Stimulated activated CD4-positive, alpha-beta T cell treated with anti-CD3 and anti-CD28 coated beads, Interleukin-4, amount 100 ng/mL, for 1 hour (primary cell): ENCODE measurements around the gene DCAF8.
A peak's percentile ranks its signal among the peaks of the same experiment; 100 is the strongest.

Experiments used
- DNase-seq: peaks from one replicate; pipeline ENCODE4 v3.0.0-alpha.2; 2020

The DCAF8 gene

GRCh38 chr1:160225345-160225744 is 37.0 kb downstream of the DCAF8 start:
- no peak for DNase-seq

- DNase-seq, result no peak
Observed at GRCh38 chr1:160224606-160225005, 37.7 kb downstream of the DCAF8 start.

DNA sequence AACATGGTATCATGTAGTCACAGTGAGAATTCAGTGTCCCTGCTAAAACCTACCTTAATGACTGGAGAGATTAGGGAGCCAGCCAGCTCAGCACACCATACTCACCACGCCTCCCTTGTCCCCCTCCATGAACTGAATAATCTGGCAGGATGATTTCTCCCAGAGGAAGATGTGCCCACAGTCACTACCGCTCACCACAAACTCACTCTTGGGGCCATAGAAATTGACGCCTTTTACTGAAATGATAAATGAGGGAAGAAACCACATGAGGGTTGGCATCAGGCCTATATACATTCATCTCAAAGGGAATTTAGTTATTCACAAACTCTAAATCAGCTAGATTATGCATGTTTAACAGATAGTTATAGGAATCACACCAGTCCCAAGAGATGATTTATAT is 39.8 kb downstream of the DCAF8 start:
- no peak for DNase-seq

DNA sequence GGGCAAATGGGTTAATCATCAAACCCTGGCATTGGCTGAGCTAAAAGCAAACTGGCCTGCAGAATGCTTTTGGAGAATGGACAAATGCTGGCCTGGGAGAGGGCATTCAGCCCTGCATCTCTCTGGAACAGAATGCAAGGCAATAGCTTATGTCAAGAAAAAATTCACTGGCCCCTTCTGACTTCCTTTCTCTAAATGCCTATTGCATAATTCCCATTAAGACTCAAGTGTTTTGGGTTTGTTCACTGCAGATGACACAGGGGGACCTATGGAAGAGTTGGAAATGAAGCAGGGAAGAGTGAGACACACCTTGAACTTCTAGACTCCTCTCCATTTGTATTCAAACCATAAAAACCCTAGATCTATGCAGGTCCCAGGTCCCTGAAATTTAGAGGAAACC is 41.3 kb downstream of the DCAF8 start:
- no peak for DNase-seq

DNA sequence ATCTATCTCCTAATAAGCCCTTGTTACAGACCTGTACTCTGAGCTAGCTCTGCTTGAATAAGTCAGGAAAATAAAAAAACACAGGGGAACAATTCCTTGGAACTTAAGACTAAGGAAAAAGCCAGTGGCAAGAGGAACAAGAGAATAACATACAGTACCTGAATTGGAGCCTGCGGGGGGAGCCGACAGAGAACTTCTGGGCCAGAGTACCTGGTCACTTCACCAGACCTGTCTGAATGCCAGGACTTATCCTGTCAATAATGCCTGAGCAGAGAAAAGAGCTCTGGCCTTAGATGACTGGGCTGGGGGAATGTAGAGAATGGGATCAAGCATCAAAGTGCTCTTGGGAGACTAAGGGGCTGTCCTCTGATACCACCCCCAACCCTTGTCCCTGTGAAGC is 42.0 kb downstream of the DCAF8 start:
- no peak for DNase-seq

DNA sequence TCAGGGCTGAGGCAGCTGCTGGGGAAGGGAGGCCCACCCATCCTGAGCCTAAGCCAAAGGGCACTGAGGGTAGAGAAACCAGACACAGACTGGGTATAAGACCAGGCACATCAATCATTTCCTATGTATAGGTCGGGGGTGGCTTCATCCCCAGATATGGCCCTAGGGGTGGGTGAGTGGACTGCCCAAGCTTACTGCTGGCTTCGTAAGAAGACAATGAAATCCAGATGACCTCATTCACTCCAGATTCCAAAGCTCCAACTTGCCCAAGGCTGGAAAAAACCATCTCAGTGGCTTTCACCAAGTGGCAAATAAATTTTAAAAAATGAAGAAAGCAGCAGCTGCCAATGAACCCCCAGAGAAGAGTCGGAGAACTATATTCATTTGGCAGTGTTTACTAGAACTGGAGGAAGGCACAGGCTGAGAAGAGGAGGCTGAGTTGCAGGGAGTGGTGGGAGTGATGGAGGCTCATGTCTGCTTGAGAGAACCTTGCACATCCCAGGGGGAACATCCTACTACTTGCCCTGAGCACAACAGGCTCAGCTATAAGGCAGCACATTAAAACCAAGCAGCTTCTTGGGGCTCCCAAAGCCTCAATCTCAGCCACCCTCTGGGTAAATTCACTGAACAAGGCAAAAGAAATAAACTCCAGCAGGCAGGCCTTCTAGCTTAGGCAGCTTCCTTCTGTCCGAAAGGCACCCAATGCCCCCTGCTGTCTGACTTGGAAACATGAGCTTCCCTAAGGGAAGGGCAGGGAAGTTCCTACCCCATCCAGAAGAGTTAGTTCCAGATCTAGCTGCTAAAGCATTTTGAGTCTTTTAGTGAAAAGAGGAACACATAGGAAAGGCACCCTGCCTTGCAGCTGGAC is 43.1 kb downstream of the DCAF8 start:
- DNase-seq, result no peak

DNA sequence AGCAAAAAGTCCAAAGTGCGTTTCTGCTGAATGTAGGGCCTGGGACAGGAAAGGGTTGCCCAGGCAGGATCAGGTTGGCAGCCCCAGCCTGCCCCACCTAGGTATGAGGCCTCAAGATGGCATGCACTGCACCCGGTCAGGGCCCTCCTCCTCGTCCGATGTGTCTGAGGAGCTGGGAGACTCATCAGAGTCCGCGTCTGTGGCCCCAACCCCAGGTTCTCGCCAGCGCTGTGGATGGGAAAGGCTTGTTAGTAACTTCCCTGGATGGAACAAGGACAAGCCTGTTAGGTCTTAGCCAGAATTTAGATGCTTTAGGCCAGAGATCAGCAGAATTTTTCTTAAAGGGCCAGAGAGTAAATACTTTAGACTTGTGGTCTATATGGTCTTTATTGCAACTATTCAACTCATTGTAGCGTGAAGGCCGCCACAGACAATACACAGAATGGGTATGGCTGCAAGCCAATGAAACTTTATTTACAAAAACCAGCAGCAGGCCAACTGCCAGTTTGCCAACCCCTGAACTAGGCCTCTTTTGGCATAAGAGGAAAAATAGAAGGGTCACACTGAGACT is 44.8 kb downstream of the DCAF8 start:
- no peak for DNase-seq

GRCh38 chr1:160216301-160216700 is 46.0 kb downstream of the DCAF8 start:
- DNase-seq, result no peak

DNA sequence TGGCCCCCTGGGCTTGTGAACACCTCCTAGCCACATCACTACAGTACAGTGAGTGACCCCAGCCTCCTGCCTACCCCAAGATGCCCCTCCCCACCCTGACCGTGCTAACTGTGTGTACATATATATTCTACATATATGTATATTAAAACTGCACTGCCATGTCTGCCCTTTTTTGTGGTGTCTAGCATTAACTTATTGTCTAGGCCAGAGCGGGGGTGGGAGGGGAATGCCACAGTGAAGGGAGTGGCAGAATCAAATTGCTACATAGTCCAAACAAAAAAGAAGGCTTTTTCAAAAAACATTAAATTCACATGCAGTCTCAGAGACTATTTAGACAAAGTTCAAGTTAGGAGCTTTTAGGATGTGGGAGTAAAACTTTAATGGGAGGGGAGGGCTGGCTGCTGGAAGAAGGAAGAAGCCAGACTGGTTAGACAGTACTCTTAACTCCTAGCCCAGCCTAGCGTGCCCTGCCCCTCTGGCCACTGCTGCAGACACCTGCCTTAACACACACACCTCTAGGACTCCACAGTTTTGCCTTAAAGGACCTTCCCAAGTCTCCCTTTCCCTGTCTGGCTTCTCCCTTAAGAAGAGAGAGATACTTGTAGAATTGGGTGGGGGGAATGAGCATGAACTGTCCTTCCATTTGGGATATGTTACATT is 47.7 kb downstream of the DCAF8 start:
- no peak for DNase-seq

DNA sequence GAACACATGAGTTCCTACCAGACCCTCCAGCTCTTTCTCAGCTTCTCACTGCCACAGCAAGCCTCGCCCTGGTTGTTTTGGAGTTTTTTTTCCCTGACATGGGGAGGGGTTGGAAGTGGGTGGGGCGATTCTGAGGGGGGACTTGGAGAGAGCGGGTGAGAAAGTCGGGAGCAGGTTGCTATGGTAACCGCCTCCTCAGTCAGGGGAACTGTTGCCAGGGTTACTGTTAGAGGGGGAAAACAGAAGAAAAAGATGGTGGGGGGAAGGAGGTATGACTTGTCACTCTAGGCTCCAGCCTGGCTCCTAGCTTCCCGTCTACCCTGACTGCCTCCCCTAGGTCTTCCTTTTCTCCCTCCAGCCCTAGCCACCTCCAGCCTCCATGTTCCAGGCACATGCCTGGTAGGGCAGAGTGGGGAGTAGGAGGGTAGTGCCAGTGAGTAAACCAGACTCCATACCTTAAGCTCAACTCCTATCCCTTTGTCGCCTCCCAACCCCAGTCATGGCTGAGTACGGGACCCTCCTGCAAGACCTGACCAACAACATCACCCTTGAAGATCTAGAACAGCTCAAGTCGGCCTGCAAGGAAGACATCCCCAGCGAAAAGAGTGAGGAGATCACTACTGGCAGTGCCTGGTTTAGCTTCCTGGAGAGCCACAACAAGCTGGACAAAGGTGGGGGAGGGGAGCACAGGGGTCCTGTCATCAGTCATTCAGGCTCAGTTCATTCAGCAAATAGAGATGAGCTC is 51.1 kb downstream of the DCAF8 start:
- DNase-seq, result no peak

GRCh38 chr1:160210561-160210960 is 51.8 kb downstream of the DCAF8 start:
- DNase-seq, result no peak

DNA sequence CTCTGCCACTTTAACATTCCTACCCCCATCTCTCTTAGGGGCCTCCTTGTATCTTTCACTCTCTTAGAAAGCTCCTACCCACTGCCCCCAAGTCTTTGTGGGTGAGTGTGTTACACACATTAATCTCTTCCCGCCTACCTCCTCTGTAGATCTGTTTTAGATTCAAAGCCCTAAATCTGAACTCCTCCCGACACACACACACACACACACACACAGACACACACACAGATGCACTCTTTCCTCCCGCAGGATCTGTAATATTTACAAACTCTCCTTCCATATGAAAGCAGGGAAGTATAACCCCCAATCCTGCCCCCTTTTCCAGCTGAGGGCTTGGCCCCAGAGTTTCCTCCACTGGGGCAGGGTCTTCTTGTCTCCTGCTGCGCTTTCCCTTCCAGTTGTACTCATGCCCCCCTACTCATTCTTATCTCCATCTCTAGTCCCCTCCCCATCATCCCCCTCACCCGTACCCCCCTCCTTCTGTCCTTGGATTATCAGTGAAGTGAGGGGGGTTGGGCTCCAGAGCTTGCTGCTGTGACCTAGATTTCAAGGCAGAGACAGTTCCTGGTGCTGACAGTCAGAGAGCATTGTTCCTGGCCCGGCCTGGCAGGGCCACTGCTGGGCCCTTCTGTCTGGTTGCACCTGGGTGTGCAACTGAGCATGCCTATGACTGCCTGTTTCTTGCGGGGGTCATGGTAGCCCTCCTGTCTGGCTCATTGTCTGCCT is 52.9 kb downstream of the DCAF8 start:
- DNase-seq, result no peak

GRCh38 chr1:160208557-160209320 is 53.6 kb downstream of the DCAF8 start:
- DNase-seq, result no peak

GRCh38 chr1:160207771-160208556 is 54.4 kb downstream of the DCAF8 start:
- no peak for DNase-seq

DNA sequence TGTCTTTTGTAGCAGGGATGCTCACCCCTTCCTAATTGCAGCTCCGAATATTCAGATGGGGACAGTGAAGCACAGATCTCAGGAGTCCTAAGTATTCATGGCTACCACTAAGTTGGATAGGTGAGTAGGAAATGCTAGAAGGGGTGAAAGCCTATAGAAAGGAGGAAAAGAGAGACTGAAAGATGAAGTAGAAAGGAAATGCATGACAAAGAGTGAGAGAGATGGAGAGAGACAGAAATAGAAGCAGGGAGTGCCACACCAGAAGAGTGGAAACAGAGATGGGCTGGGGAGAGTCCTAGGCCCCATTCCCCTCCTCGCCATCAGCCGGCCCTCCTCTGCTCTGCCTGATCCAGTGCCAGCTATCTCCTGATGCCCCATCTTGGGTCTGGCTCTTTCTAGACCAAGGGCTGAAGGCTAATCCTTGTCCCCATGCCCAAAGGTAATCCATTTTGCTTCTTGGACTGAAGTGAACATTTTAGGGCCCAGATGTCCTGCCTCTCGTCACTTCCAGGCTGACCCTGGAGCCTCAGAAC is 55.2 kb downstream of the DCAF8 start:
- DNase-seq, result no peak

- DNase-seq, result no peak
Observed at GRCh38 chr1:160206421-160207117, 55.8 kb downstream of the DCAF8 start.

DNA sequence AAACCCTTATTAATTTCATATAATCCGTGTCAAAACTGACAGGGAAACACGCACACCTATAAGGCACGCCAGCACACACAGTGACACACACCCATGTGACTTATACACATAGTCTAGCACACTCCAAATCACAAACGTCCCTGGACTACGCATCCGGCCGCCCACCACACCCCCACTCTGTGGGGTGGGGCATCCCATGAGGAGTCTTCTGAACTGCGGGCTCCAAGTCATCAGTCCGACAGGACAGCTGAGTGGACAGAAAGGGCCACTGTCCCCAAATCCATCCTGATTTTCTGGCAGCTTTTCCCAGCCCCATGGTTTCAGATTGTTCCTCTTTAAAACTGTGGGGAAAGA is 56.3 kb downstream of the DCAF8 start:
- peak; percentile 59 for DNase-seq

DNA sequence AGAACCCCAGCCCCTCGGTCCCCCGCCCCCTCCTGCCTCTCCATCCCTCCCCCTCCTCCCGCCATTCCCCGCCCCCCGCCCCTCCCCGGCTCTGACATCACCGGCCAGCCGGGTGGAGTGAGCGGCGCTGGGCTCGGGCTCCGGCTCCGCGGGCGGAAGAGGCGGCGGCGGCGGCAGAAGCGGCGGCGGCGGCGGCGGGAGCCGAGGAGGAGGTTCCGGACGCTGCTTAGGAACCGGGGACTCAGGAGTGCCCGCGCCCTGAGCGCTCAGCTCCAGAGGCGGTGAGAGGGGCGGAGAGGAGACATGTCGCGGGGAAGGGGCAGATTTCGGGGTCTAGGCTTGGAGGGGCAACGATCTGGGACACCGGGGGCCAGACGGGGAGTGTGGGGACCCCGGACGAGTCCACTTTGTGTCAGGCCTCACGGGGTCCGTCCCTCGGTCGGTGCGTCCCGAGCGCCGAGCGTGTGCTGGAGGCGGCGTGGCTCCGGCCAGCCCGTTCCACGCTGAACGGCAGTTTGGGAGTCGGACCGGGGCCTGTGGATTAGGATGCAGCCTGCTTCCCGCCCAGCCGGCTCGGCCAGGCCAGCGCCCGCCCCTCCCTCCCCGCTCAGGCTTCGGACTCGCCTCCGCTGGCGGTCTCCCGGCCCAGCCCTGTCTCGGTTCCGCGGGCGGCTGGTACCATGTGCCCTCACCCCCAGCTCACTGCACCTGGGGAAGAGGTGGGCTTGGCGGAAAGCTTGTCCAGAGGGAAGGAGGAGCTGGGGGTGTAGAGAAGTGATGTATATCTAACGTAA is 56.9 kb downstream of the DCAF8 start, which contains the start of gene PEA15:
PEA15 (plus strand) TSS at position 143 of the 794 bp plus-strand sequence. CDS start 6,161 bp downstream, outside the sequence.
- DNase-seq, result peak; percentile 74
